22Rv1 (cell line): ENCODE data around the gene RBM20.

Experiments
- CTCF ChIP-seq: fragments of 450-650 bp; IDR thresholded peaks from 2 replicates; pipeline ENCODE4 v1.5.1; 2017; ENCODE audit warnings: mild to moderate bottlenecking
- ZFX ChIP-seq: fragments of 450-650 bp; IDR thresholded peaks from 2 replicates; pipeline ENCODE4 v1.6.1; 2017; ENCODE audit warnings: antibody characterized with exemption, borderline replicate concordance

DNA sequence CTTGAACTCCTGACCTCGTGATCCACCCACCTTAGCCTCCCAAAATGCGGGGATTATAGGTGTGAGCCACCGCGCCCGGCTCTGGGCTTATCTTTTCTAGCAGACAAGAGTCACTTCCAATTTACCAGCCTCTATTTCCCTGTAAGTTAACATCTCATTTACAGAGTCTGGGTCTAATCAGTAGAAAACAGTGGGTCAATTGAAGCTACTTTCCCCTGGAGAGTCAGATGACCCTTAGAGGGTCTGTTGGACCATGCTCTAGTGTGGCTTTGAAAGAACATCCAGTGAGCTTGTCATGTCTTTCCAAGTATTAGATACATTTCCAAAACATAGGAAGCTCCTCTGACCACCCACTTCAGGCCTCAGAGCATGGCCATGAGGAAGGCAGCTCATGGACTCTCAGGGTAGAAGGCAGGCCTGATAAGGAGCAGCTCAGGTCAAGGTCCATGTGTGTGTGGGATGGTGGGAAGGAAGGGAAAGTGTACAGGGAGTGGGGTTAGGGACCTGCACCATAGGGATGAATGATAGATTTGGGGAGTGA, 27.6 kb upstream of the RBM20 start:
- TF ChIP-seq CTCF, result no peak
- TF ChIP-seq ZFX, result no peak
